GM12892 (cell line): ENCODE data around the gene DOCK10.

Experiments used
- POLR2A ChIP-seq: IDR thresholded peaks from 2 replicates; pipeline ENCODE4 v1.6.1; 2011; ENCODE audit warnings: low read depth, low read length, control low read depth
- POLR2AphosphoS5 ChIP-seq: IDR thresholded peaks from 2 replicates; pipeline ENCODE4 v1.6.1; 2011; ENCODE audit warnings: low read depth, low read length, control low read depth

GRCh38 chr2:224883172-224883516, 159.1 kb downstream of the DOCK10 start:
- no peak for TF ChIP-seq POLR2A
- TF ChIP-seq POLR2AphosphoS5, result no peak
